Measurements from ENCODE around the gene SMG6.

- TF ChIP-seq CTCF (conservative IDR thresholded peaks at IDR 0.05; ENCODE audit: low read depth, low read length) (no peak), RCOR1 (IDR thresholded peaks at IDR 0.05; ENCODE audit: insufficient replicate concordance, low read length) (no peak), POLR2A (IDR thresholded peaks at IDR 0.05; ENCODE audit: low read depth, low read length) (no peak)
Observed at GRCh38 chr17:2138761-2139160, 164.8 kb downstream of the SMG6 start.
